K562 (cell line): ENCODE results near the gene PRKD1.

Source experiments
- CEBPB ChIP-seq: fragments of 450-650 bp; IDR thresholded peaks from 2 replicates; pipeline ENCODE4 v1.6.1; 2016; ENCODE audit warnings: missing genetic modification characterization, missing compliant biosample characterization
- FOXA1 ChIP-seq: fragments of 450-650 bp; IDR thresholded peaks from 2 replicates; pipeline ENCODE4 v1.6.1; 2016; ENCODE audit warnings: mild to moderate bottlenecking, borderline replicate concordance
- JUN ChIP-seq, 2 experiments: sonication (generic) in 1 of 2; formaldehyde crosslinking in 1 of 2; IDR thresholded peaks; 2 replicates each; pipeline versions ENCODE4 v1.6.1 to v1.8.0; 2012 to 2022; ENCODE audit warnings: borderline replicate concordance in 2 of 2, mild to moderate bottlenecking in 2 of 2, improper control_type of control experiment in 1 of 2, low read depth in 1 of 2, low read length in 1 of 2, missing genetic modification reagents in 1 of 2
- ZNF436 ChIP-seq: fragments of 250-450, 450-650 bp; sonication (Bioruptor Pico); formaldehyde crosslinking; IDR thresholded peaks from 2 replicates; pipeline ENCODE4 v1.7.0; 2020; ENCODE audit warnings: mild to moderate bottlenecking
- TF ChIP-seq, protein P1 (sequence below): fragments of 450-650 bp; formaldehyde crosslinking; conservative IDR thresholded peaks from 2 replicates; pipeline ENCODE4 v1.4.0; 2022; ENCODE audit warnings: mild to moderate bottlenecking, missing genetic modification characterization
- TF ChIP-seq, protein P2 (sequence below): sonication (generic); formaldehyde crosslinking; IDR thresholded peaks from 2 replicates; pipeline ENCODE4 v1.9.0; 2022; ENCODE audit warnings: mild to moderate bottlenecking, missing genetic modification reagents
- TF ChIP-seq, protein P3 (sequence below), 3 experiments: IDR thresholded peaks in 2 of 3; conservative IDR thresholded peaks in 1 of 3; 2 replicates each; pipeline ENCODE4 v1.5.1; 2011 to 2012; ENCODE audit warnings: low read length in 3 of 3, mild to moderate bottlenecking in 3 of 3, control low read depth in 2 of 3, improper control_type of control experiment in 1 of 3, inconsistent platforms in 1 of 3, low read depth in 1 of 3, mixed read lengths in 1 of 3, moderate library complexity in 1 of 3; ENCODE audit not compliant: insufficient read depth in 2 of 3

DNA sequence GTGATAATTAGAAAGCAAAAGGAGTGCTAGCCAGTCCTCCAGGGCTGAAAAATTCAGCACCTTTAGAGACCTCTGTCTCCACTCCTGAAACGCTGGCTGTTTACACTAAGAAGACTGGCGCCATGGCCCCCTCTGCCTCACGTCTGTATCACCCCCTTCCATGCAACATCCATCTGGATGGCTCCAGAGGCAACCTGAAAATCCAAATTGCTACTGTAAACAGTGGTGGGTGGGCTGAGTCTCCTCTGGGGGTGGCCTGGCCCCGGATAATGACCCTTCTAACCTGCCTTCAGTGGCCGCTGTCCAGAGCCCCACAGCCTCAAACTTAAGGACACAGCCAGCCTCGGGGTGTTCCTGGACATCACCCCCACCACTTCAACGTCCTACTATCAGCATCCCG is 1.4 kb downstream of the PRKD1 start:
- TF ChIP-seq, protein P1, sequence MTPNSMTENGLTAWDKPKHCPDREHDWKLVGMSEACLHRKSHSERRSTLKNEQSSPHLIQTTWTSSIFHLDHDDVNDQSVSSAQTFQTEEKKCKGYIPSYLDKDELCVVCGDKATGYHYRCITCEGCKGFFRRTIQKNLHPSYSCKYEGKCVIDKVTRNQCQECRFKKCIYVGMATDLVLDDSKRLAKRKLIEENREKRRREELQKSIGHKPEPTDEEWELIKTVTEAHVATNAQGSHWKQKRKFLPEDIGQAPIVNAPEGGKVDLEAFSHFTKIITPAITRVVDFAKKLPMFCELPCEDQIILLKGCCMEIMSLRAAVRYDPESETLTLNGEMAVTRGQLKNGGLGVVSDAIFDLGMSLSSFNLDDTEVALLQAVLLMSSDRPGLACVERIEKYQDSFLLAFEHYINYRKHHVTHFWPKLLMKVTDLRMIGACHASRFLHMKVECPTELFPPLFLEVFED (CRISPR knock-in tag): no peak
- TF ChIP-seq JUN (IDR thresholded peaks at IDR 0.05; ENCODE audit: borderline replicate concordance, low read depth, low read length) (no peak), JUN (CRISPR knock-in tag; IDR thresholded peaks at IDR 0.05; ENCODE audit: borderline replicate concordance) (no peak), ZNF436 (no peak), CEBPB (no peak), FOXA1 (no peak)
- TF ChIP-seq, protein P2, sequence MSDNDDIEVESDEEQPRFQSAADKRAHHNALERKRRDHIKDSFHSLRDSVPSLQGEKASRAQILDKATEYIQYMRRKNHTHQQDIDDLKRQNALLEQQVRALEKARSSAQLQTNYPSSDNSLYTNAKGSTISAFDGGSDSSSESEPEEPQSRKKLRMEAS (CRISPR knock-in tag): no peak
- TF ChIP-seq, protein P3, sequence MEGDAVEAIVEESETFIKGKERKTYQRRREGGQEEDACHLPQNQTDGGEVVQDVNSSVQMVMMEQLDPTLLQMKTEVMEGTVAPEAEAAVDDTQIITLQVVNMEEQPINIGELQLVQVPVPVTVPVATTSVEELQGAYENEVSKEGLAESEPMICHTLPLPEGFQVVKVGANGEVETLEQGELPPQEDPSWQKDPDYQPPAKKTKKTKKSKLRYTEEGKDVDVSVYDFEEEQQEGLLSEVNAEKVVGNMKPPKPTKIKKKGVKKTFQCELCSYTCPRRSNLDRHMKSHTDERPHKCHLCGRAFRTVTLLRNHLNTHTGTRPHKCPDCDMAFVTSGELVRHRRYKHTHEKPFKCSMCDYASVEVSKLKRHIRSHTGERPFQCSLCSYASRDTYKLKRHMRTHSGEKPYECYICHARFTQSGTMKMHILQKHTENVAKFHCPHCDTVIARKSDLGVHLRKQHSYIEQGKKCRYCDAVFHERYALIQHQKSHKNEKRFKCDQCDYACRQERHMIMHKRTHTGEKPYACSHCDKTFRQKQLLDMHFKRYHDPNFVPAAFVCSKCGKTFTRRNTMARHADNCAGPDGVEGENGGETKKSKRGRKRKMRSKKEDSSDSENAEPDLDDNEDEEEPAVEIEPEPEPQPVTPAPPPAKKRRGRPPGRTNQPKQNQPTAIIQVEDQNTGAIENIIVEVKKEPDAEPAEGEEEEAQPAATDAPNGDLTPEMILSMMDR (IDR thresholded peaks at IDR 0.05 in 2 of 3, conservative IDR thresholded peaks at IDR 0.05 in 1 of 3; ENCODE audit: insufficient read depth in 2 of 3, low read depth in 1 of 3, low read length in 3 of 3): no peak
